IPS-15b (cell line): ENCODE data around the gene SPAG9.

Source experiments
- H3K27me3 ChIP-seq: one replicate; pipeline ENCODE4 v1.6.1; 2013; ENCODE audit warnings: low read length; ENCODE audit not compliant: control insufficient read depth, insufficient read depth
- H3K36me3 ChIP-seq: one replicate; pipeline ENCODE4 v1.6.1; 2013; ENCODE audit warnings: low read length; ENCODE audit not compliant: control insufficient read depth, insufficient read depth
- H3K4me1 ChIP-seq: one replicate; pipeline ENCODE4 v1.6.1; 2013; ENCODE audit warnings: mild to moderate bottlenecking, low read length; ENCODE audit not compliant: control insufficient read depth, insufficient read depth
- H3K4me3 ChIP-seq: one replicate; pipeline ENCODE4 v1.5.1; 2013; ENCODE audit warnings: low read depth, low read length
- H3K9ac ChIP-seq: one replicate; pipeline ENCODE4 v1.6.1; 2013; ENCODE audit warnings: low read depth, mild to moderate bottlenecking, low read length
- H3K9me3 ChIP-seq: one replicate; pipeline ENCODE4 v1.6.1; 2013; ENCODE audit warnings: mild to moderate bottlenecking, low read length; ENCODE audit not compliant: control insufficient read depth, insufficient read depth

SPAG9 gene

DNA sequence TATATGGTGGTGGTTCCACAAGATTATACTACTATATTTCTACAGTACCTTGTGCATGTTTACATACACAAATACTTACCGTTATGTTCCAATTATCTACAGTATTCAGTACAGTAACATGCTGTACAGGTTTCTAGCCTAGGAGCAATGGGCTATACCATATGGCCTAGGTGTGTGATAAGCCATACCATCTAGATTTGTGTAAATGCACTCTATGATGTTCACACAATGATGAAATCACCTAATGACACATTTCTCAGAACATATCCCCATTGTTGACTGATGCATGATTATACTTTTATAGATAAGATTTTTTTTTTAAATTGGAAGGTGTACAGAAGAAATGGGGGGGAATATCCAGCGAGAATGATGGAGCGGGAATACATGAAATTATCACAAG lies 131.5 kb downstream of the SPAG9 start:
- Histone ChIP-seq H3K4me1 (no peaks in the 10 kb centered on the region), H3K9me3 (no peaks in the 10 kb centered on the region), H3K36me3 (peaks cover 18% of the 10 kb centered on the region), H3K27me3 (no peaks in the 10 kb centered on the region), H3K4me3 (no peak overlapping the region), H3K9ac (no peak overlapping the region)

- Histone ChIP-seq H3K4me3 (no peak overlapping the region), H3K9ac (no peak overlapping the region), H3K36me3 (peaks cover 15% of the 10 kb centered on the region), H3K27me3 (no peaks in the 10 kb centered on the region), H3K4me1 (no peaks in the 10 kb centered on the region), H3K9me3 (no peaks in the 10 kb centered on the region)
Observed at GRCh38 chr17:50988427-50988826, 132.2 kb downstream of the SPAG9 start.

DNA sequence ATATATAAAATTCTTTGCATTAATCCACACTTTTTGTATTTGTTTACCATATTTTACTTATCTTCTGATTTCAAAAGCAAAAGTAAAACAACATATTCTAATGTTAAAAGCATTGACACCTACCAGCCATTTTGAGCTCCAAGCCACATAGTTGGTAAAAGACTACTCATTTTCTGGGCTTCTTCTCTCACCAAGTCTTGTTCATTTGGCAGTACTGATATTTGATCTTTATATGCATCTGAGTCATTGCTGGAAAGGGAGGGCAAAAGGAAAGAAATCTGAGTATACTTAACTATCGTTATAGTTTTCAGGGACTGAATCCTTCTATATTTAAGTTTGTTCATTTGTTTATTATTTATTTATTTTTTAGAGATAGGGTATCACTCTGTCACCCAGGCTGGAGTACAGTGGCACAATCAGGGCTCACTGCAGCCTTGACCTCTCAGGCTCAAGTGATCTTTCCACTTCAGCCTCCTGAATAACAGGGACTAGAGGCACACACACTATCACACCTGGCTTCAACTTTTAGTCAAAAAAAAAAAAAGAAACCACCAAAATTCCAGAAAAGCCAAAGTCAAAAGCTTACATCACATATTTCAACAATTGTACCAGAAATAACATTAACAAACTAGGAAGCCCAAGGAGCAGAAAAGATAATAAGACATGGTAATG lies 133.5 kb downstream of the SPAG9 start:
- no peaks in the 10 kb centered on the region for H3K4me1 ChIP-seq
- H3K9ac ChIP-seq = no peak overlapping the region
- peaks cover 8% of the 10 kb centered on the region for H3K36me3 ChIP-seq
- no peaks in the 10 kb centered on the region for H3K27me3 ChIP-seq
- no peak overlapping the region for H3K4me3 ChIP-seq
- no peaks in the 10 kb centered on the region for H3K9me3 ChIP-seq

DNA sequence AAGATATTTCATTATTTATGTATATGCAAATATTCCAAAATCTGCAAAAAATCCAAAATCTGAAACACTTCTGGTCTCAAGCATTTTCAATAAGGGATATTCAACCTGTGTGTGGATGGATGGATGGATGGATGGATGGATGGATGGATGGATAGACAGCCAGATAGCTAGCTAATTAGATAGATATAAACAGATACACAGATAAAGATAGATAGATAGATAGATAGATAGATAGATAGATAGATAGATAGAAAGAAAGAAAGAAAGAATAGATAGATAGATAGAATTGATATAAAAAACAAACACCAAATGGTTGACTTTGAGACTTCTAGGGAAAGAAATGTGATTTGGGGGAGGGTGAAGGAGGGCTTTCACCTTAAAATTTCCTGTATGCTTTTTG lies 139.4 kb downstream of the SPAG9 start:
- H3K4me1 ChIP-seq = no peaks in the 10 kb centered on the region
- no peak overlapping the region for H3K4me3 ChIP-seq
- H3K9ac ChIP-seq = no peak overlapping the region
- H3K27me3 ChIP-seq = no peaks in the 10 kb centered on the region
- H3K9me3 ChIP-seq = no peaks in the 10 kb centered on the region
- H3K36me3 ChIP-seq = peaks cover 2% of the 10 kb centered on the region

DNA sequence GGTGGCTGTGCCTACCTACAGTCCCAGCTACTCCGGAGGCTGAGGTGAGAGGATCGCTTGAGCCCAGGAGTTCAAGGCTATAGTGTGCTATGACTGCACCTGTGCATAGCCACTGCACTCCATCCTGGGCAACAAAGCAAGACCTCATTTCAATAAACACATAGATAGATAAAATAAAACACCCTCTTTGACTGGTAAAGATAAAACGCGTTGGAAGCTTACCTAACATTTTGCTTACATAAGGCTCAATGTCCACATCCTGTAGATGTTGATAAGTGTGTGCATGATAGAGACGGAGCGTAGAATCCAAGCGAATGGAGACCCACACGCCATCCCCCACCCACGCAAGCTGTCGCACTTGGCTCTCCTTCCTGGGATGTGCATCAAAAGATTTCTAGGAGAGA lies 141.1 kb downstream of the SPAG9 start:
- Histone ChIP-seq H3K9ac (no peak overlapping the region), H3K4me1 (no peaks in the 10 kb centered on the region), H3K4me3 (no peak overlapping the region), H3K9me3 (no peaks in the 10 kb centered on the region), H3K36me3 (peaks cover 2% of the 10 kb centered on the region), H3K27me3 (no peaks in the 10 kb centered on the region)

DNA sequence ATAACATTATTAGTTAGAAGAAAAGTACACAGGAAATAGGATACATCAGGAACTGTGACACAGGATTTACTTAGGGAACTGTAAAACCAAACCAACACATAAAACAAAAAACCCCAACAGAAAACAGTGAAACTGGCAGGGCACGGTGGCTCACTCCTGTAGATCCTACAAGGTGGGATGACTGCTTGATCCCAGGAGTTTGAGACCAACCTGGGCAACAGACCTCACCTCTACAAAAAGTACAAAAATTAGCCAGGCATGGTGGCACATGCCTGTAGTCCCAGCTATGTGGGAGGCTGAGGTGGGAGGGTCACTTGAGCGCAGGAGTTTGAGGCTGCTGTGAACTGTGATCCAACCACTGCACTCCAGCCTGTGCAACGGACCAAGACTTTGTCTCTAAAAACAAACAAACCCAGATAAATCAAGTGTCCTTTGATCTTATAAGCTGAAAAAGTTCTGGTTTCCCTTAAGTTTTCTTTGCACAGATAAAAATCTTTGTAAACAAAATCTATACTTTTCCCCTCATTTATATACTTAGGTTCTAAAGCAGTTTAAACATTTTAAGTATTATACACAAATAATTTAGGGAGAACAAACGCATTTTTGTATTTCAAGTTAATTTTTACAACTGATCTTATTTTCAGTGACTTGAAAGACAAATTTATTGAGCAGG lies 143.0 kb downstream of the SPAG9 start:
- no peaks in the 10 kb centered on the region for H3K27me3 ChIP-seq
- peaks cover 2% of the 10 kb centered on the region for H3K36me3 ChIP-seq
- no peak overlapping the region for H3K4me3 ChIP-seq
- H3K9me3 ChIP-seq = no peaks in the 10 kb centered on the region
- no peaks in the 10 kb centered on the region for H3K4me1 ChIP-seq
- H3K9ac ChIP-seq = no peak overlapping the region

GRCh38 chr17:50976951-50977472 lies 143.7 kb downstream of the SPAG9 start:
- Histone ChIP-seq H3K27me3 (no peaks in the 10 kb centered on the region), H3K9ac (no peak overlapping the region), H3K4me1 (no peaks in the 10 kb centered on the region), H3K4me3 (no peak overlapping the region), H3K9me3 (no peaks in the 10 kb centered on the region), H3K36me3 (peaks cover 2% of the 10 kb centered on the region)

- Histone ChIP-seq H3K4me1 (no peaks in the 10 kb centered on the region), H3K27me3 (no peaks in the 10 kb centered on the region)
Observed at GRCh38 chr17:50973557-50974494, 146.8 kb downstream of the SPAG9 start.

DNA sequence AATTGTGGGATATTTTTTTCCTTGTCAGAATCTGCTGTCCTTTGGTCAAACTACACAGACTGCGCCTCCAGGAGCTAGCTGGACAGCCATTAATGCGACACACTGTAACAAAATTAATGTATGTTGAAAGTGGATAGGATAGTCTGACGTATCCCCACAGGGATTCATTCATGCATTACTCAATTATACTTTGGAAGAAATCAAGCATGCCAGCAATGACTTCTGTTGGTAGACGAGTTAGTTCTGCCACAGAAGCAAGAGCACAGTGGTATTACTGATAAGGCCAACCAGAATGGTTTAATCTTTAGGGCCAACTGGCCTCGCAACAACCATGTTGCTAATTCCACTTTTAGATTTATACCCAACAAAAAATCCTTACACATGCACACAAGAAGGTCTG lies 148.1 kb downstream of the SPAG9 start:
- Histone ChIP-seq H3K4me3 (no peak overlapping the region), H3K27me3 (no peaks in the 10 kb centered on the region), H3K4me1 (no peaks in the 10 kb centered on the region), H3K9ac (no peak overlapping the region), H3K36me3 (peaks cover 2% of the 10 kb centered on the region), H3K9me3 (no peaks in the 10 kb centered on the region)

More at GRCh38 chr17:50973557-50974494, 146.8 kb downstream of the SPAG9 start:
- Histone ChIP-seq H3K9ac (no peak overlapping the region), H3K36me3 (peaks cover 2% of the 10 kb centered on the region), H3K4me3 (no peak overlapping the region), H3K9me3 (no peaks in the 10 kb centered on the region)

GRCh38 chr17:50967795-50968194 lies 152.9 kb downstream of the SPAG9 start:
- Histone ChIP-seq H3K9me3 (no peaks in the 10 kb centered on the region), H3K27me3 (no peaks in the 10 kb centered on the region), H3K36me3 (no peaks in the 10 kb centered on the region), H3K9ac (no peak overlapping the region), H3K4me3 (no peak overlapping the region), H3K4me1 (no peaks in the 10 kb centered on the region)

DNA sequence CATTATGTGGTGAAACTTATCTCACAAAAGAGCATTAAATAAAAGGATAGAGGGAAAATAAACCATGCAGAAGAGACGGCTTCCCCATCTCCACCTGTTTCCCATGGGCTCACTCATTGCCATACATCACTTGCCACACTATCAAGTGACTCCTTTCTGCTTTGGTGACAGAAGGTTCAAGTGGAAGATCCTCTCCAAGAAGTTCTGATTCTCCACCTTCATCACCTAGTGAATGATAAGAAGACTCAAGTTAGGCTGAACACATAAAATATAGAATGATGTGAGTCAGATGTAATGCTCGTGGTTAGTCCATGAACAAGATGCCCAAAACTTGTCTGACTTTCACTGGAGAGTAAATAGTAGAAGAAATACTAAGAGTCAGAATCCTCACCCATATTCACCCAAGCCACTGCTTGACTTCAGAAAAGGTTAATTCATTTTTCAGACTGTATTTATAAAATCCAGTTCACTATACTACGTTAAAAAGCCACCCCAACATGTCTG lies 154.5 kb downstream of the SPAG9 start:
- H3K4me3 ChIP-seq = no peak overlapping the region
- H3K9ac ChIP-seq = no peak overlapping the region
- no peaks in the 10 kb centered on the region for H3K4me1 ChIP-seq
- H3K36me3 ChIP-seq = no peaks in the 10 kb centered on the region
- H3K27me3 ChIP-seq = no peaks in the 10 kb centered on the region
- H3K9me3 ChIP-seq = no peaks in the 10 kb centered on the region
